Right atrium auricular region (tissue), 2 donors: ENCODE results near the gene DUS1L. TPM values are rescaled to one million over a fixed set of nuclear protein-coding genes. Genes with fewer than 3 reads are reported as not detected.

ENCODE experiments used
- DNase-seq: peaks from one replicate; pipeline ENCODE4 v3.0.0-alpha.2; 2019; ENCODE audit warnings: low spot score
- H3K27ac ChIP-seq, 2 donors: fragments of 200-600 bp; sonication (generic); 1 replicate in 1 of 2; 2 replicates in 1 of 2; pipeline ENCODE4 v1.5.1; 2016 to 2019
- H3K27me3 ChIP-seq, 2 donors: fragments of 200-600 bp; sonication (generic); one replicate each; pipeline versions ENCODE4 v1.5.1 to v1.6.0; 2017 to 2019
- H3K36me3 ChIP-seq: fragments of 200-600 bp; sonication (generic); one replicate; pipeline ENCODE4 v1.5.1; 2016
- H3K4me1 ChIP-seq, 2 donors: fragments of 200-600 bp; sonication (generic); one replicate each; pipeline versions ENCODE4 v1.5.1 to v1.6.0; 2017 to 2019
- H3K4me3 ChIP-seq, 2 donors: fragments of 200-600 bp; sonication (generic); 1 replicate in 1 of 2; 2 replicates in 1 of 2; pipeline ENCODE4 v1.5.1; 2017 to 2019; ENCODE audit warnings: mild to moderate bottlenecking in 1 of 2, moderate library complexity in 1 of 2
- H3K9me3 ChIP-seq, 2 donors: fragments of 200-600 bp; sonication (generic); one replicate each; pipeline ENCODE4 v1.5.1; 2019
- CTCF ChIP-seq, 2 donors: fragments of 200-600 bp; sonication (generic); IDR thresholded peaks; one replicate each; pipeline ENCODE4 v1.5.1; 2019; ENCODE audit warnings: antibody characterized with exemption in 2 of 2
- total RNA-seq, 2 donors: library from RNA; depleted of rRNA; stranded (reverse); fragments of >200 nt; gene quantifications; one replicate each; pipeline ENCODE4 v1.1.0, GENCODE V29; 2016

Gene DUS1L
- total RNA-seq, 2 donors from 2014 or later: 33.3 to 45.7 TPM

GRCh38 chr17:82084373-82085030 lies 18.9 kb upstream of the DUS1L start:
- TF ChIP-seq CTCF (IDR thresholded peaks at IDR 0.05): no peak
- Histone ChIP-seq H3K9me3 (no peaks in the 10 kb centered on the region), H3K27me3 (no peaks in the 10 kb centered on the region)

GRCh38 chr17:82083533-82084359 lies 18.1 kb upstream of the DUS1L start:
- no peak for TF ChIP-seq CTCF (IDR thresholded peaks at IDR 0.05)
- H3K27ac ChIP-seq: no peak overlapping the region
- H3K27me3 ChIP-seq: no peaks in the 10 kb centered on the region

More at GRCh38 chr17:82084373-82085030, 18.9 kb upstream of the DUS1L start:
- no peak overlapping the region for H3K27ac ChIP-seq
- DNase-seq: no peak
- H3K4me1 ChIP-seq: no peaks in the 10 kb centered on the region
- H3K4me3 ChIP-seq: no peak overlapping the region
- peaks cover 95% of the 10 kb centered on the region for H3K36me3 ChIP-seq

GRCh38 chr17:82083009-82083408 lies 17.4 kb upstream of the DUS1L start:
- Histone ChIP-seq H3K4me3 (no peak overlapping the region), H3K36me3 (peaks cover 87% of the 10 kb centered on the region), H3K27ac (no peak overlapping the region), H3K4me1 (no peaks in the 10 kb centered on the region), H3K9me3 (no peaks in the 10 kb centered on the region), H3K27me3 (no peaks in the 10 kb centered on the region)
- DNase-seq: no peak
- no peak for TF ChIP-seq CTCF (IDR thresholded peaks at IDR 0.05)

More at GRCh38 chr17:82083533-82084359, 18.1 kb upstream of the DUS1L start:
- no peak for DNase-seq
- Histone ChIP-seq H3K36me3 (peaks cover 94% of the 10 kb centered on the region), H3K4me3 (no peak overlapping the region), H3K4me1 (no peaks in the 10 kb centered on the region), H3K9me3 (no peaks in the 10 kb centered on the region)

GRCh38 chr17:82082456-82082855 lies 16.9 kb upstream of the DUS1L start:
- Histone ChIP-seq H3K4me1 (no peaks in the 10 kb centered on the region), H3K9me3 (no peaks in the 10 kb centered on the region), H3K4me3 (no peak overlapping the region), H3K36me3 (peaks cover 81% of the 10 kb centered on the region), H3K27ac (no peak overlapping the region), H3K27me3 (no peaks in the 10 kb centered on the region)
- DNase-seq: no peak
- TF ChIP-seq CTCF (IDR thresholded peaks at IDR 0.05): no peak

- H3K36me3 ChIP-seq: peaks cover 76% of the 10 kb centered on the region
- H3K27me3 ChIP-seq: no peaks in the 10 kb centered on the region
- no peaks in the 10 kb centered on the region for H3K9me3 ChIP-seq
- no peak overlapping the region for H3K4me3 ChIP-seq
- no peak for TF ChIP-seq CTCF (IDR thresholded peaks at IDR 0.05)
- H3K4me1 ChIP-seq: no peaks in the 10 kb centered on the region
- H3K27ac ChIP-seq: no peak overlapping the region
- no peak for DNase-seq
Observed at GRCh38 chr17:82081966-82082365, 16.4 kb upstream of the DUS1L start.
